ENCODE data around the gene XG. TPM values are rescaled to one million over a fixed set of nuclear protein-coding genes. Genes with fewer than 3 reads are reported as not detected.

XG gene
- total RNA-seq, 1 donor from 2014 or later: not detected

GRCh38 chrX:2819345-2820135 lies 67.7 kb downstream of the XG start:
- DNase-seq (ENCODE audit: low read depth): no peak

- DNase-seq (ENCODE audit: low read depth): no peak
Observed at GRCh38 chrX:2820136-2820771, 68.4 kb downstream of the XG start.

GRCh38 chrX:2823795-2824386 lies 72.1 kb downstream of the XG start:
- DNase-seq (ENCODE audit: low read depth): no peak

DNA sequence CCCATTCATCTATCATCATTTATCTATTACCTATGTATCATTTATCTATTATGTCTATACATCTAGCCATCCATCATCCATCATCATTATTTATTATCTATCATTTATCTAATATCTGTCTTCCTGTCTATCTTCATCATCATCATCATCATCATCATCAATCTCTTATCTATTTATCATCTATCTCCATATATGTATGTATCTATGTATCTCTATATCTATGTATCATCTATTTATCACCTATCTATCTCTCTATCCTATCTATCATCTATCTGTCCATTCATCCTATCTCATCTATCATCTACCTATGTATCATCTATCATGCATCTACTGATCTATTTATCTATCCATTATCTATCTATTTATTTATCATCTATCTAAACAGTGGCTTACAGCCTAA lies 73.0 kb downstream of the XG start:
- DNase-seq (ENCODE audit: low read depth): no peak

DNA sequence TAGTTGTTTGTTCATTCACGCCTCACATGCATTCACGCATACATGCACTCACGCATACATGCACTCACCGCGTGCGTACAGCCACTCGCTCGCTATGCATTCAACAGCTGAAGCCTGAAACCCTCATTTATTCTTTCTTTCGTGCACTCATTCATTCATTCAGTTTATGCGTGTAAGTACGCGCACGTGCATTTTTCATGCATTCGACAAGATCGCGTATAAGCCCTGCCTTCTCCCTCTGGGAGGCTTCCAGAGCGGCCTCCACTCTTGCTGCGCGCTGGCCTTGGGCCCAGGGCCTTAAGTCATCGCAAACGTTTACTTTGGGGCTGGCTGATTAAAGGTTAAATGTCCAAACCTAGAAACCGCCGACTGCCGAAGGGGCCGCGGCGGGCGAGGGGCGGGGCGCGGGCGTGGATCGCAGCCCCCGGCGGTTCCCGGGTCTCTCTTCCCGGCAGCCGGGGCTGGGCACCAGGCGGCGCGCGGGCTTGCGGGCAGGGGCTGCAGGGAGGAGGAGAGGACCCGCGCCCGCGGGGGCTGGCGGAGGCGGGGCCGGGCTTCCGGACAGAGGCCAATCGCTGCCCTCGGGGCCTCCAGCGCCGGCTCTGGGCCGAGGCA lies 76.6 kb downstream of the XG start, which contains the start of gene GYG2:
Gene GYG2 (plus strand): TSS at position 587 of the 615 bp plus-strand sequence. CDS start 1,259 bp downstream, outside the sequence.
- DNase-seq (ENCODE audit: low read depth): no peak

DNA sequence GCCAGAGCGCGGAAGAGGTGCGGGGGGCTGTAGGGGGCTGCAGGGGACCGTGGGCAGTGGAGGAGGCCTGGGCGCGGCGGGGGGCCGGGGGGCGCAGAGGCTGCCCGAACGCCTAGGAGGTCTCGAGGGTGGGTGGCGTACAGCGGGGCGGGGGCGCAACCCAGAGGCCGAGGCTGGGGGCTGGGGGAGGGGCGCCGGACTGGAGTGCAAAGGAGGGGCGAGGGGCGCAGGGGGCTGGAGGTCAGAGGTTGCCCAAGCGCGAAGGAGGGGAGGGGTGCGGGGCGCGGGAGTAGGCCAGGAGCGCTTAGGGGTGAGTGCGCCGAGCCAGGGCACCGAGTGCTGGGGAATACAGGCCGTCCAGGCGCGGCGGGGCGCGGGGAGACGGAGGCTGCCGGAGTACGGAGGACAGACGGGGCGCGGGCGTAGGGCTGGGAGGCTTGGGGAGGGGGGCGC lies 77.1 kb downstream of the XG start:
- DNase-seq (ENCODE audit: low read depth): no peak

- no peak for DNase-seq (ENCODE audit: low read depth)
Observed at GRCh38 chrX:2829469-2830246, 77.8 kb downstream of the XG start.

- no peak for DNase-seq (ENCODE audit: low read depth)
Observed at GRCh38 chrX:2831471-2832228, 79.8 kb downstream of the XG start.

GRCh38 chrX:2837961-2838360 lies 86.1 kb downstream of the XG start:
- no peak for DNase-seq (ENCODE audit: low read depth)

DNA sequence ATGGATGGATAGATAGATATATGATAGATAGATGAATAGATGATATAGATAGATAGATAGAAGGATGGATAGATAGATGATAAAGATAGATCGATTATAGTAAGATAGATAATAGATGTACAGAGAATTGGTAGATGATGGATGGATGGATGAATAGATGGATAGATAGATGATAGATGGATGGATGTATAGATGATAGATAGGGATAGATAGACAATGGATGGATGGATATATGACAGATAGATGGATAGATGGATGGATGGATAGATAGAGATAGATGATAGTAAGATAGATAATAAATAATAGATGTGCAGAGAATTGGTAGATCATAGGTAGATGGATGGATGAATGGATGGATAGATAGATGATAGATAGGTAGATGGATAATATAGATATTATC lies 89.1 kb downstream of the XG start:
- no peak for DNase-seq (ENCODE audit: low read depth)

DNA sequence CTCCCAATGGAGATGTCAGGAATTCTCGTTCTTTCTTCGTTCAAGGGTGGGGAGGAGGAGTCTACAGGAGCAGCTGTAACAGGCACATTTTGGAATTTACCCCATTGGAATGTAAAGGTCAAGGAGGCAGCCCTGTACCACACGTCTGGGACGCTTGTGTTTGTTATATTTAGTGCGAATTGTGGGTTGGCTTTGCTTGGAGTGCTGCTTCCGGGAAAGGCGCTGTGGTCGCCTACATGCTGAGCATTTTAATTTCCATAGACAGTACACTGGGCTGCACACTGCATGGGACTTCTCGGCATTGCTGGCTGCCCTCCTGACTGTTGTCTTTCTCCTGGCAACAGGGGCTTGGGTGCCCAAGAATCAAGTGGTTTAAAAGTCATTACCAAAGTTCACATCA lies 89.7 kb downstream of the XG start:
- DNase-seq (ENCODE audit: low read depth): no peak

DNA sequence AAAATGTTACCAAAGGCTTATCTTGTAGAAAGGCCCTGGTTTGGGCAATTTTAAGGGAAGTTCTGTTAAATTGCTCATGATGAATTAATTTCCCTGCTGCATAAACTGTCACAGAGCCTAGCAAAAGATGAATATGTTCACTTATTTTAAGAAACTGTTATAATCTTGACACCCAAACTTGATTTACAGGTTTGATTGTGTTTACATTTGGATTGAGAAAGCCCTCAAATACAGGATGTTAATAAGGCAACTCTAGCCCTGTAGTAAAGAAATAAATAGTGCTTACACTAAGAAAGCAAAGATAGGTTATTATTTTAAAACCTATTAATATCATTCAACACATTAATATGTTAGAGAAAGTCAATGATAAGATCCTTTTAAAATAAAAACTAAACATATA lies 95.2 kb downstream of the XG start:
- DNase-seq (ENCODE audit: low read depth): no peak

- DNase-seq (ENCODE audit: low read depth): peak; percentile 36
Observed at GRCh38 chrX:2848871-2849301, 97.0 kb downstream of the XG start.

- no peak for DNase-seq (ENCODE audit: low read depth)
Observed at GRCh38 chrX:2854918-2855317, 103.1 kb downstream of the XG start.

DNA sequence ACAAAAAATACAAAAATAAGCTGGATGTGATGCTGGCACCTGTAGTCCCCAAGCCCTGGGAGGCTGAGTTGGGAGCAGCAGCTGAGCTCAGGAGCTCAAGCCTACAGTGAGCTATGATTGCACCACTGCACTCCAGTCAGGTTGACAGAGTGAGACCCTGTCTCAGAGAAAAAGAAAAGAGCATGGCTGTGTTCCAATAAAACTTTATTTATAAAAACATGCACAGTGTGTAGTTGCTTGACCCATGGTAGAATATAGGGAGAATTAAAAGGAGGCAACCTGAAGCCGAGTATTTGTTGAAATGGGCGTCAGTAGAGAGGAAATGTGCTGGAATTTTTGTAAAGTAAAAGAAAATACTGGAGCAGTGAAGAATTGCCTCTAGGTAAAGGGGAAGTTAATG lies 103.9 kb downstream of the XG start:
- no peak for DNase-seq (ENCODE audit: low read depth)

DNA sequence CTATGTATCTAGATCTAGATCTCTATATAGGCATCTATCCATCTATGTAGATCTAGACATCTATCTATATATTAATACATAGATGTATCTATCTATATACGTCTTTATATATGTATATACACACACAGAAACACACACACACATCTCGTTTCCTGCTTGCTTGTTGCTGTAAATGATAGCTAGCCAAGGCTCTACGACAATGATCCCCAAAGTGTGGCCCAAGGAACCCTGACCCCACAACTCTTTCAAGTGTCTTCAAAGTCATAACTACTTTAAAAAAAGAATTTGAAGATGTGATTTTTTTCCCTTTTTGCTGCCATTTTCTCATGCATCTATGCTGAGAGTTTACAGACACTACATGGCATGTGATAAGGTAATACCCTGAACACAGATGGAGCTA lies 105.7 kb downstream of the XG start:
- DNase-seq (ENCODE audit: low read depth): no peak

DNA sequence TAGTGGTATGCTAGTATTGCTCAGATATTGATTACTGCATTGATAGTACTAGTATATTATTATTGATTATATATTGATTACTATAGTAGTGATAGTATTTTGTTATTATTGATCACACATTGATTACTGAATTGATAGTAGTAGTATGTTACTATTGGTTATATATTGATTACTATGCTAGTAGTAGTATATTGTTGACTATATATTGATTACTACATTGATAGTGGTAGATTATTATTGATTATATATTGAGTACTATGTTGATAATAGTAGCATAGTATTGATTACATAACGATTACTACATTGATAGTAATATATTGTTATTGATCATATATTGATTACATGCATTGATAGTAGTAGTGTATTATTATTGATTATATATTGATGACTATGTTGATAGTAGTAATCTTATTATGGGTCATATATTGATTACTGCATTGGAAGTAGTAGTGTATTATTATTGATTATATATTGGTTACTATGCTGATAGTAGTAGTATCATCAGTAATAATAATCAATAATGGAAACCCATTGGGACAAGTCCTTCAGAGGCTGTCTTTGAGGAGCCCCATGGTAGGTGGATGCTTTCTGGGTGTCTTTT lies 107.5 kb downstream of the XG start:
- DNase-seq (ENCODE audit: low read depth): no peak

- no peak for DNase-seq (ENCODE audit: low read depth)
Observed at GRCh38 chrX:2862404-2862803, 110.6 kb downstream of the XG start.

- no peak for DNase-seq (ENCODE audit: low read depth)
Observed at GRCh38 chrX:2863646-2864045, 111.8 kb downstream of the XG start.
